Stimulated activated naive CD4-positive, alpha-beta T cell (primary cell): ENCODE results near the gene CYB5R3.
"Not testable (repeated sequence)": the region's sequence is repeated elsewhere in the genome, so short reads cannot be mapped to it uniquely, and the experiment has no call there.

Experiments used
- DNase-seq, 6 experiments: peaks; one replicate each; lab custom pipeline; 2025; lab: John Stamatoyannopoulos, UW

The CYB5R3 gene

DNA sequence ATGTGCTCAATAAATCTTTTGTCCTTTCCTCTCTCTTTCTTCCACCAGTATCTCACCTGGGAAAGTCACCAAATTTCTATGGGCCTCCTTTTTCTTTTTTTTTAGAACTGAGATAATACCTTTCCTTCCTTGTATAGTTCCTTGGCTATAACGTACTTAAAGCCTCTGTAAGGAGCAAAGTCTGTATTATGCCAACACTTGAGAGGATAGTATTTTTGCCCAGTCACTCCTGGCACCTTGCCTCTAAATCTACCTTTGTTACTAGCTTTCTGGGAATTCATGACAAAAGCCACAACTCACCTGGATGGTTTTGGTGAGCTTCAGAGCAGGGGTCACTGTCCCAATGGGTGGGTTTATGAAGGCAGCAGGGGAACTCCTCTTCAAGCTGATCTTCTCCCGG is 46.7 kb downstream of the CYB5R3 start:
- DNase-seq: no peak

DNA sequence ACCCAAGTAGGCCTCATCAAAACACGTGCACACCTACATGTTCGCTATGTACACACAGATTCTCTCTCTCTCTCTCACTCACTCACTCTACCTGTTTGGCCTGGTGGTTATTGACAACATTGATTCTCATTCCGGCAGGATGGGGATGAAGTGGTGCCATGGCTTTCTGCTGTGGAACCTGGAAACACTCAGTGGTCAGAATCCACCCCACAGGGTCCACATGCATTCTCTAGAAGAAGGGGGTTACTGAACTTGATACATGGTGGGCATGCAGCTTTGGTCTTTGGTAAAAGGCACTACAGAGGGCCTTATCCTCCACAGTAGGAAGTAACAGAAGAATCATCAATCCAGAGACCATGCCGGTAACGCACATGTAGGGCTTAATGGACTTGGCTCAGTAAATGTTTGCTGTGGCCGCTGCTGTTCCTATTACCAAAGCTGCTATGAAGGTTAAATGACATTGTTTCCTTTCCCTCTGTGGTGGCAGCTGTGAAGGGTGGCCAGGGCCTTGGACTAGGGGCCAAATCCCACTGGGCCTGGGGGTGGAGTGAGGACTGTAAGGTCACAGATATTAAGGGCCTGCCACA is 47.2 kb downstream of the CYB5R3 start:
- no peak for DNase-seq

DNA sequence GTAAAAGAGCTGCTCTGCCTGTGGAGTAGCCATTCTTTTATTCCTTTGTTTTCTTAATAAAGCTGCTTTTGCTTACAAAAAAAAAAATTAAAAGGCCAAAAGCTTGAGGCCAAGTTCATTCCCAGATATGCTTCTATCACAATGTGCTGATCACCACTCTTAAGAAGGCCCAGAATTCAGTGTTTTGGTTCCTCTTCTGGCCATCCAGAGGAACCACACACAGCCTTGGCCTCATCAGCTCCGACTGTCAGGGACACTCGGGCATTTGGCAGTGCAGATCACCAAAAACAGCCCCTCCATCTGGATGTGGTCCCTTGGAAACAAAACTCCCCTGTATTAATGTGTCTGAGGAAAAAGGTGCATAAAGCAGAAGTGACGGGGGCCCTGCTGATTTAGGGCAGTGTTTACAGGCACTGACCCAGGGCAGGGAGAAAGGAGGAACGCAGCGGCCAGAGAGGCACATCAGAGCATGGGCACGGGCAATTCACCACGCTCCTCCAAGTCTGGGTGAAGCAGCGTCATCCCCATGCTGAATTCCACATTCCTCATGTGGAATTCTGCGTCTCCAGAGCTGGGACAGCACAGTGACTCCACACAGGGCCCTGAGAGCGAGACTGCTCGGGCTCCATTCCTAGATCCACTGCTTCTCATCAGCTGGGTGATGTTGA is 52.2 kb downstream of the CYB5R3 start:
- no peak for DNase-seq

DNA sequence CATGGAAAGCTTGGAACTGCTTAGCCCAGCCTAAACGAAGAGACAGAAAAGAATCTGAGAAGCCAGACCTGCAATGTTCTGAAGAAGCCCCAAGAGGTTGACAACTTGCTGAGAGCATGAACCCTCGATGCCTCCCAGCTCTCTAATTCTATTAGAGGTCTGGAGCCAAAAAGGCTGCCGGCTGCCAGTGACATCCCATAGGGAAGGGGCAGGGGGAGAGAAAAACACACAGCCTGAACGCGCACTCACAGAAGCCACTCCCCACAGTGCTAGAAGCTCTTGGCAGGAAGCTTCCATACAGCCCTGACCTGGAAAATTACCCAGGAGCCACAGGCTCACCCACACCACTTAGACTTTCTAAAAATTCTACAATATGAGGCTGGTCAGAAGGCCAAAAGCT is 52.9 kb downstream of the CYB5R3 start:
- DNase-seq: no peak

DNA sequence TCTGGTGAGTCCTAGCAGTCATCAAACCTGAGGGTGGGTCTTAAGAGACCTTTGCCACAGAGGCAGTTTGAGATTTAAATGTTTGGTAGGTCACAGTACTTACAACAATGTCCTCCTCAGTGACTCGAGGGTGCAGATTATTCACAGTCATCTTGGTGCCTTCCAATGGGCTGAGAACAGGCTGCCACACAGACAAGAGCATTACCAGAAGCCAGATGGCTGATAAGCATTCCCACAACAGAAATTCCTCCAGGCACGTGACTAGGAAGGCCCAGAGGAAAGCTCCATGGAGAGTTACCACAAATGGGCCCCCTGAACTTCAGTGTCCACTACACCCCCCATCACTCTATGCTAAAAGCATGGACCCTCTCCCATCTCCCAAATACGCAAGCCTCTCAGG is 53.8 kb downstream of the CYB5R3 start:
- DNase-seq: no peak

DNA sequence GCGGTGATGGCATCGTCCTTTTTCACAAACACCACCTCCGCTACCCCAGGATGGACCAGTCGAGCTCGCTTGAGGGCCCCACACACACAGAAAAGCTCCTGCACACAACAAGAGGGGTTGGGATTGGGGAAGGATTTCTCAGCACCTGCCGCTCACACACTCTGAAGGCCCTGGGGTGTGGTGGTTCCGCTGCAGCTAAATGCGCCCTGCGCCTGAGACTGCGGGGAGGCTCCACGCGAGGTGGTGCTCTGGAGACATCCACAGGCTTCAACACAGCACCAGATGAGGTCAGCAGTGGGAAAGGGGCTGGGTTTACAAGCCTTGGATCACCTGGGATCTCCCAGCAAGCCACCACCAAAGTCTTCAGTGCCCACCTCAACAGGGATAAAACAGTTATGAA is 57.2 kb downstream of the CYB5R3 start:
- DNase-seq: no peak

DNA sequence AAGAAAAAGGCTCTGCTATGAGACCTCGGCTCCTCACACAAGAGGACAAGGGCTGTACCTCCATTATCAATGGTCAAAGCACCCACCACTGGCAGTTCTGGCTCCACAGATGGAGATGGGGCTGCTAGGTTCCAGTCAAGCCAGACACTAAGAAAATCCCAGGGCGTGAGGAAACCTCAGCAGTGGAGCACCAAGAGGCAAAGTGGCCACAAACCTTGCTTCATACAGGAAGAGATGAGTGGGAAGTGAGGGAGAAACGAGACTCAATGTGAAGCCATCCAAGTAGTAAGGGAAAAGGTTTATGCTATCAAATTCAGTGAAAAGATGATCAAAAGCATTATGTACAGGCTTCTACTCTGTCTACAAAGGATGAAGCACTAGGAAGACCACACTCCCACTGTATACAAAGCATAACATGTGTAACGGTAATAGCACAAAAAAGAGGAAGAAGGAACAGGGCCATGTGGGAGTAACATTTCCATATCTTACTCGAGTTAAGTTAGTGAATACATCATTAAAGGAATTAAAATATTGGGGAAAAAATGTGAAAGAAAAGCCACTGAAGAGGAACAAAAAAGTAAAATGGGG is 61.5 kb downstream of the CYB5R3 start:
- no peak for DNase-seq

DNA sequence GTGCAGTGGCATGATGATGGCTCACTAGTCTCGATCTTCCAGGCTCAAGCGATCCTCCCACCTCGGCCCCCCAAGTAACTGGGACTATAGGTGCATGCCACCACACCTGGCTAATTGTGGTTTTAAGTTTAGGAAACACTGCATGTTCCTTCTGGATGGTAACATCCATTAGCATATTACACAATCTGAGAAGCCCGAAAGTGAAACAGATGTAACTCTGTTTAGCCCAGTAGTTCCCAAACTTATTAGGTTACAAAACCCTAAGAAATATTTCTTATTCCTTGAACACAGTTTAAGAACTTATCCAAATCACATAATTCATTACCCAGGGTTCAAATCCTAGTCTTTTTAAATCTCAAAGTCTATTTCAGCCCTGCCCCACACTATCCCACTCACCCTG is 62.8 kb downstream of the CYB5R3 start:
- DNase-seq: no peak

DNA sequence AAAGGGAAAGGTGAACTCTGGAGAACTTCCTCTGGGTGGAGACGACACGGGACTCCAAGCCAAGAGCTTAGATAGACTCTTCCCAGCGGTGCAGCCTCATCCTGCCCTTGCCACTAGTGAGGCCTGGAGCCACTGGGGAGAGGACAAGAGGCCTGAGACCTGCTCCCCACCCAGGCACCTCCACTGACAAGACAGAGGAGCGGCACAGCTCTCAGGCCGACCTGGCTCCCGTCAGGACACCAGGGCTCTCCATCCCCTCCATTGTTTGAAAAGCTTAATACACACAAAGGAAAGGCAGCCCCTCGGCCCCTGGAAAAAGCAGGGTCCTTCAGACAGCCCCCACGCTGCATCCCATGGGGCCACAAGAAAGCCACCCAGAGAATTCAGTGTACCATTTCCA is 64.1 kb downstream of the CYB5R3 start:
- no peak for DNase-seq

DNA sequence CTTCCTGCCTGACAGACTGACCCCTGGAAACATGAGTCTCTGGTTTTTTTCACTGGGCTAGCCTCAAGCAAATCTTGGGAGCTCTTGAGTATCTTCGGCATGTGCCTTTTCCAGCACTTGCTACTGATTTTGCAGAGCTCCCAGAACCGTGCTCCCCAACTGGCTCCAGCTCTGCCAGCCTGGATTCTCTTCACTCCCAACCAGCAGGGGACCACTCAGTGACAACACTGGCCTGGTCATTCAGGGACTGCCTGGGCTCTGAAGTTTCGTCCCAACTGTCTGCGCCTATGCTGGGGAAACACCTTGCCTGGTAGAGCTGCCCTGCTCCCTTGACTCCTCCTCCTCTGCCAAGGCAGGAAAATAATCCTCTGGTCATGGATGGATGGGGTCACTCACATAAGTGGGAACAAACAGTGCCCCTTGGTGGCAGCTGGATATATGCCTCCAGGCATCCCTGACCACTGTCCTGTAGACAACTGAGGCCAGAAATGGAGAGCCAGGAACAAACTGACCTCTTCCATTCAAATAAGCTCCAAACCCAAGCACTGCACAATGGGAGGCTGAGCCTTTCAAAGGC is 64.7 kb downstream of the CYB5R3 start:
- no peak for DNase-seq

DNA sequence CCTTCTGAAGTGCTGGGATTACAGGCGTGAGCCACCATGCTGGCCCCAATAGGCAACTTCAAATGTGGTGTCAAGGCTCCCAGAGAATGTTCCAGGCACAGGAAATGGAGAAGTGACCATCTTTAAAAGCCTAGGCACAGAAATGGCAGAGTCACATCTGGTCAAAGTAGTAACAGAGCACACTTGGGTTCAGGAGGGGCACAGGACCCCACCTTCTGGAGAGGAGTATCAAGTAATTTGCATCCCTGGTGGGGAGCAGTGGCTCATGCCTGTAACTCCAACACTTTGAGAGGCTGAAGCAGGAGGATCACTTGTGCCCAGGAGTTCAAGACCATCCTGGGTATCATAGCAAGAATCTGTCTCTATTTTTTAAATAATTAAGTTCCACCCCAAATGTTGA is 66.2 kb downstream of the CYB5R3 start:
- no peak for DNase-seq

DNA sequence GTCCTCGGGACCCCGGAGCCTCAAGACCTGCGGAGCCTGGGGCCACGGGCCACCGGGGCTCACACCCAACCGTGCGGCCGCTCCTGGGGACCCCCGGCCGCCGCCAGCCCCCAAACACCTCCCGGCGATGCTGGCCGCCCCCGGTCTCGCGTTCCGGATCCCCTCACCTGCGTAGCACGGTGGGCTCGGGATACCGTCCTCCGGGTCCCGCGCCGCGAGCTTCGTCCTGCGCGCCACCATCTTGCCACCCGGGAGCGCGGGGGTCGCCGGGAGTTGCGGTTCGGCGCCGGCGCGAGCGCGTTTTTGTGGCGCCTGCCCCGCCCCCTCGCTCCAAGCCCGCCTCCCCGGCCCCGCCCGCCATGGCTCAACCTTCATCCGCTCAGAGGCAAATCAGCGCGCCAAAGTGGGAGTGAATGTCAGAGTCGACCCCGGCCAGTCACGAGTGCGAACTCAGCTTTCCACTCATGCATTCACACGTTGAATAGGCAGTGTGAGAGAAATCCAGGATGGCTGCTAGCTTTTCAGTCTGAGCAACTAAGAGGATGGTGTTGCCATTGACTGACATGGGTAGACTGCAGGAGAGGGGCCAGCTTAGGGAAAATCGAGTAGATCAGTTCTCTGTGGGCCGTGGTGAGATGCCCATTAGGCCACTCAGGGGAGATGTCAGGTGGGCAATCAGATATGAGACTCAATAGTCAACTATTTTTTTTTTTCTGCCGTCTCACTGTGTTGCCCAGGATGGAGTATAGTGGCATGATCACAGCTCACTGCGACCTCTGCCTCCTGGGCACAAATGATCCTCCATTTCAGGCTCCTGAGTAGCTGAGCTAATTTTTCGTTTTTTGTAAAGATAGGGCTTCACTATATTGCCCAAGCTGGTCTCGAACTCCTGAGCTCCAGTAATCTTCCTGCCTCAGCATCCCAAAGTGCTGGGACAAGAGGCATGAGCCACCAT is 67.2 kb downstream of the CYB5R3 start:
- peak; percentile 68 to 81 (median 76) for DNase-seq

DNA sequence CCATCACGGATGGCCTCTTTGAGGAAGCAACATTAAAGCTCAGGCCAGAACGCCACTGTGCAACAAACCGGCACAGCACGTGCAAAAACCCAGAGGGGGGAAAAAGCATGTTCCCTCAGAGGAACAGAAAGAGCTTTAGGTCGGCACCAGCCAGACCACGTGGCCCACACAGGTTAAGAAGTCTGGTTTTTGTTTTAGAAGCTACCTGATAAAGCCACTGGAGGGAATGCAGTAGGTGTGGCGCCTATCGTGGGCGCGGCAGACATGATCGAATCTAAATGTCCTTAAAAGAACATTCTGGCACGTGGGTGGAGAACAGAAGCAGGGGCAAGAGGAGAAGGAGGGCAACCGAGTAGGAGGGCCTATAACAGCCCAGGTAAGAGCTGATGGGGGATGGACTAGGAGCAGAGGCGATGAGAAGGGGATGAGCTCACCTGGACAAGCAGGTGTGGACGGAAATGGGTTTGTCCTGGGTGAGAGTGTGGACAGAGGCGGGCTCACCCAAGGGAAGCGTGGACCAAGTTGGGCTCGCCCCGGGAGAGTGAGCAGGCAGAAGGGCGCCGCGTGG is 67.9 kb downstream of the CYB5R3 start:
- not testable (repeated sequence) for DNase-seq

DNA sequence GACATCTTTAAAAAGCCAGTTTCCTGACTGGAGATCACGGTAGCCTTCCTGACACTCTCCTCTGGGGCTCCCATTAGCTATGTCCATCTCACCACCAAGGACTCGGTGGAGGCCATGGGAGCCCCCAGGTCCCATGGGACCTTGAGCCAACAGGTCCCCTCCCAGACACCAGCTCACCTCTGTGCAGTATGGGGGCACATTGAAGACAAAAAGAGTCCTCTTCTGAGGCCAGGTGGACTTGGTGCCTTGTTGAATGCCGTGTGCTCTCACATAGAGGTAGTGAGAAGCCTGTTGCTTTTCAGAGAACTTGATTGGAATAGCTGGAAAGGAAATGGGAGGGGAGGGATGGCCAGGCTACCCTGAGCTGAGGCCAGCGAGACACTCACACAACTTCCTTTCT is 69.2 kb downstream of the CYB5R3 start:
- not testable (repeated sequence) for DNase-seq

DNA sequence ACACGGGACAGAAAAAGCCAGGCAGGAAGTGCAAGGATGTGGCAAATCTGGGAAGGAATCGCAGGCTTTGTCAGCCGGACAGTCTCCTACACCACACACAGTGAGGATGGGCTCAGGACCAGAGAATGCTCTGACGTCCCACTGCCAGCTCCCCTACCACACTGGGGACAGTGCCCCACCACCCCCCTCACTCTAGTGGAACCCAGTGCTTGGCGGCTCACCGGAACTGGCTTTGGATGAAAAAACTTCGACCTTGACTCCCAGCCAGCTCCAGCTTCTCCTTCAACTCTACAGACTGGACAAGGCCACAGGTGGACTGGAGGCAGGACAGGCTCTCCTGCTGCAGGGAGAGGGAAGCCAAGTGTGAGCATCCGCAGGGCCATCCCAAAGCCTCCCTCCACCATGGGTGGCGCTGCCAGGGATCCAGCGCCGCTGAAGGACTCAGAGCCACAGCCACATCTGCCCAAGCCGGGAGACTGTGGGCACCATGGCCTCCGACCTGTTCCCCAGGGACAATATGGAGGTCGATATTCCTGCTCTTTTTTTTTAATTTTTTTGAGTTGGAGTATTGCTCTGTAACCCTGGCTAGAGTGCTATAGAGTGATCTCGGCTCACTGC is 71.5 kb downstream of the CYB5R3 start:
- no peak for DNase-seq

DNA sequence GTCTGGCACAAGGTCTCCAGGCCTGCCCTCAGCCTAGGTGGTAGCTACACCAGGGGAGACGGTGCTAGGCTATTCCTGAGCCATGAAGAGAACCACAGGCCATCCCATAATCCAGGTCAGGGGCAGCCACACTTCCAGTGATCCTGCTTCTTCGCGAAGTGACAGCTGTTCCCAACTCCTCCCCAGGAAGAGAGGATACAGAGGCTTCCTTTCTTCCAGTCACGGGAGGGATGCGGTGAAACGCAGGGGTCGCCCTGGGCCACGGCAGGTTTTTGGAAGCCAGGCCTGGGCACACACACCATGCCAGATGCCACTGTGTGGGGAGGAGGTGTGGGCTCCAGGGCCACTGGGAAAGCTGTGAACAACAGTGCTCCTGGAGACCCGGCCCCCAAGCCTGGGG is 72.1 kb downstream of the CYB5R3 start:
- DNase-seq: not testable (repeated sequence)

DNA sequence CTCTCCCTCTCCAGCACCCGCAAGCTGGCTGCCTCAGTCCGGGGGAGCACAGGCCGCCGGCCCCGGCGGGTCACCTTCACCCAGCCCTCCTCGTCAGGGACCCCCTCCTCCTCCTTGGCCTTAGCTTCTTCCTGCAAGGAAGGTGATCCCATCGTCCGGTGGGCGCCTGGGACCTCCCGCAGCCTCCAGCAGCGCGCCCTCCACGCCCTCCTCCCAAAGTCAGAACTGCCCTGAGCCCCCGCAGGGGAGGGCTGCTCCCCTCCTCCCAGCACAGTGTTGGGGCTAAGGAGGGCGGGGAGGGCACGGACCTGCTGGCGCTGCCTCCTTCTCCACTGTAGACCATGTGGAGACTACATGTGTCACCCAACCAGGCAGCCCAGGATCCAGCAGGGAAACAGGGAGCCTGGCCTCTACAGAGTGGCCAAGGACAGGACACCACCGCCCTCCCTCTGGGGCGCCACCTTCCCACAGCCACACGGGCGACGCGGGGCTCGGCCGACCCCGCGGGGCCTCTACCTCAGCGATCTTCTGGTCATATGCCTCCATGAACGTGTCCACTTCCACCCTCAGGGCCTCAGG is 73.1 kb downstream of the CYB5R3 start:
- not testable (repeated sequence) for DNase-seq

DNA sequence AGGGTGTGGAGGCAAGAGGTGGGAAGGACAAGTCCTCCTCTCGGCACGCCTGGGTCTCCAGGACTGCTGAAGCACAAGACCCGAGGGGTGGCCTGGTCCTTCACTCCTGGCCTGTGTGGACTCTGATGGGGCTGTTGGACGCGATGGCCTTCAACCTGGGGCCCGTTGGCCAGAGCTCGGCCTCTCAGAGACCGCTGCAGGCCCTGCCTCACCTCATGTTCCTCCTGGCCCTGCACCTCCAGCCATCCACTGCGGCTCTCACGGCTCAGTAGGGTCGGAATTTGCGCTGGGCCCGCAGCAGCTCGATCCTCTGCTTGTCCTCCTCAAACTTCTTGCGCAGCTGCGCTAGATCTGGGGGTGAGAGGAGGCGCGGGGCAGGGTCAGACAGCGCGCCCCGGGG is 74.7 kb downstream of the CYB5R3 start:
- DNase-seq: not testable (repeated sequence)

DNA sequence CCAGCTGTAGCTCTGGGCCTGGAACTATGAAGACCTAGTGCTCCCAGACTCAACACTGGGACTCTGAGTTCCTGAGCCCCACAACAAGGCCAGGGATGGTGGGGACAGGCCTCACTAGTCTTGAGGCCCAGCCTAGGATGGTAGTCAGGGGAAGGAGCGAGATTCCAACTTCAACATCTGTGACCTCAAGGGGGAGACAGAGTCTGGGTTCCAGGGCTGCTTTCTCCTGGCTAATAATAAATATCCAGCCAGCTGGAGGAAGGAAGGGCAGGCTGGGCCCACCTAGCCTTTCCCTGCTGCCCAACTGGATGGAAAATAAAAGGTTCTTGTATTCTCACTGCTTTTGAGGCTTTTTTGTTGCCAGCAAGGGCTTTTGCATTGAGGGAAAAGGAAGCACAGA is 75.1 kb downstream of the CYB5R3 start:
- DNase-seq: not testable (repeated sequence)

DNA sequence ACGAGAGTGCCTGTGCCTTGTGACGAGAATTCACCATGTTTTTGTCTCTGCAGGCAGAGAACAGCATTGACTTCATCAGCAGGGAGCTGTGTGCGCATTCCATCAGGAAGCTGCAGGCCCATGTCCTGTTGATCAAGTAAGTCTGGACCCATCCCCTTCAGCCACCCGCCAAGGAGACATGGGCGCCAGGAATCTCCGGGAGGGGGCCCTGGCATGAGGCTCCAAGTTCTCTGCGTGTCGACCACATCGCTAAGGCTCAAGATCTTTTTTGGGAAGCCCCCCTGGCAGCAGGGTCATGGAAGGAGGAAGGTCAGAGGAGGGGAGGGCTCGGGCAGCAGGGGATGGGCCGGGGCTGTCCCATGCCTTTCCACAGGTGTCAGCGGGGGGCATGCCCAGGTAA is 78.1 kb downstream of the CYB5R3 start:
- not testable (repeated sequence) for DNase-seq

DNA sequence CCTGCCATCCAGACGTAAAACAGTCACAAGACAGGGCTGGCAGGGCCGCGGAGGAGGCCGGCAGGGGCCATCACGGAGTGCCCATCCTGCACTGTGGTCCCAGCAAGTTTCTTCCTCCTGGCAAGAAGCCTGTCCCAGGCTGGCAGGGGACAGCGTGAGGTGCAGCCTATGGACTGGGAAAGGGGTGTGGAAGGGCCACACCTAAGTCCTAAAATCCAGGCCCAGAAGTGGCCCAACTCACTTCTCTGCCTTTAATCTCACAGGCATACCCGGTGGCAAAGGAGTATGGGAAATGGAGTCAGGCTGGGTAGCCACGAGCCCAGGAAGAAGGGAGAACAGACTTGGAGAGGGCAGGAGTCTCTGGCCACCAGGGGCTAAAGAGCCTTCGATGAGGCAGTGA is 78.6 kb downstream of the CYB5R3 start:
- not testable (repeated sequence) for DNase-seq
